Stimulated activated CD4-positive, alpha-beta T cell treated with anti-CD3 and anti-CD28 coated beads, Interleukin-12 subunit alpha, Interleukin-12 subunit beta, amount 100 ng/mL, for 24 hours (primary cell): Measurements from ENCODE around the gene UNC5B.
A peak's percentile ranks its signal among the peaks of the same experiment; 100 is the strongest.
"Not testable (repeated sequence)": the region's sequence is repeated elsewhere in the genome, so short reads cannot be mapped to it uniquely, and the experiment has no call there.

Experiments used
- DNase-seq, 2 experiments: peaks; one replicate each; pipeline ENCODE4 v3.0.0-alpha.2; 2020; ENCODE audit warnings: low read depth in 2 of 2

Gene UNC5B

GRCh38 chr10:71282323-71282680 lies 69.9 kb downstream of the UNC5B start:
- no peak for DNase-seq

- no peak for DNase-seq
Measured at GRCh38 chr10:71283410-71283809, 71.0 kb downstream of the UNC5B start.

- no peak for DNase-seq
Measured at GRCh38 chr10:71283876-71284275, 71.5 kb downstream of the UNC5B start.

- no peak for DNase-seq
Measured at GRCh38 chr10:71284544-71285179, 72.3 kb downstream of the UNC5B start.

GRCh38 chr10:71285180-71285545 lies 72.8 kb downstream of the UNC5B start:
- peak in 1 of 2 experiments; percentile 23 for DNase-seq

- no peak for DNase-seq
Measured at GRCh38 chr10:71285986-71286385, 73.6 kb downstream of the UNC5B start.

- no peak for DNase-seq
Measured at GRCh38 chr10:71286521-71287294, 74.3 kb downstream of the UNC5B start.

GRCh38 chr10:71287456-71287855 lies 75.1 kb downstream of the UNC5B start:
- DNase-seq: no peak

GRCh38 chr10:71288461-71288860 lies 76.1 kb downstream of the UNC5B start:
- no peak for DNase-seq

- DNase-seq: no peak
Measured at GRCh38 chr10:71289421-71290130, 77.2 kb downstream of the UNC5B start.

- no peak for DNase-seq
Measured at GRCh38 chr10:71290331-71290730, 78.0 kb downstream of the UNC5B start.

GRCh38 chr10:71290806-71291527 lies 78.6 kb downstream of the UNC5B start:
- DNase-seq: no peak

GRCh38 chr10:71291528-71291900 lies 79.1 kb downstream of the UNC5B start:
- no peak for DNase-seq

GRCh38 chr10:71292624-71293445 lies 80.5 kb downstream of the UNC5B start:
- no peak for DNase-seq

- DNase-seq: no peak
Measured at GRCh38 chr10:71293446-71294084, 81.2 kb downstream of the UNC5B start.

- no peak for DNase-seq
Measured at GRCh38 chr10:71294091-71294561, 81.8 kb downstream of the UNC5B start.

GRCh38 chr10:71294856-71295255 lies 82.5 kb downstream of the UNC5B start:
- DNase-seq: no peak

- no peak for DNase-seq
Measured at GRCh38 chr10:71295641-71296040, 83.3 kb downstream of the UNC5B start.

- DNase-seq: no peak
Measured at GRCh38 chr10:71296086-71296485, 83.7 kb downstream of the UNC5B start.

GRCh38 chr10:71296811-71297210 lies 84.4 kb downstream of the UNC5B start:
- not testable (repeated sequence) for DNase-seq

GRCh38 chr10:71297343-71297742 lies 85.0 kb downstream of the UNC5B start:
- no peak for DNase-seq
